ENCODE measurements around the gene SPRR3.

SPRR3 gene, protein sequence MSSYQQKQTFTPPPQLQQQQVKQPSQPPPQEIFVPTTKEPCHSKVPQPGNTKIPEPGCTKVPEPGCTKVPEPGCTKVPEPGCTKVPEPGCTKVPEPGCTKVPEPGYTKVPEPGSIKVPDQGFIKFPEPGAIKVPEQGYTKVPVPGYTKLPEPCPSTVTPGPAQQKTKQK

DNA sequence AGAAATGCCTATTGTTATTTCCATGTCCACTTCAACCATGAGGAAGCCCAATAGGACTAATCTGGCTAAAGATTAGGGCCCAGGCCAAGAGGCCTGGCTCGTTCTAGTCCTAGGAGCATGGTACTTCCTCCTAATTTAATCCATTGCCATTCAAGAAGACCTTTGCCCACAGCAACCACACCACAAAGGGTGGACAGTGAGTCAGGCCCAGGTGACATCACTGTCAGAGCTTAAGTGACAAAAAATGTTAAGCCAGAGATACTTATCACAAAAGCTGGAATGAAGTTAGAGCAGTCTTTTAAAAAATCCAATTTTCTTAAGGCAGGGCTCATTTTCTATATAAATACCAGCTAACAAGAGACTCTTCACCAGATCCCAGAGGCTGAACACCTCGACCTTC lies at the start of gene SPRR3:
TSS of gene SPRR3 (plus strand) at position 368 of the 400 bp plus-strand sequence. CDS start 1,272 bp downstream, outside the sequence.
- no peak for DNase-seq

- no peak for DNase-seq
Observed at GRCh38 chr1:152953761-152954160, 47.8 kb upstream of the SPRR3 start.

GRCh38 chr1:152954436-152954835 lies 47.1 kb upstream of the SPRR3 start:
- no peak for DNase-seq

- DNase-seq: no peak
Observed at GRCh38 chr1:152957561-152957960, 44.0 kb upstream of the SPRR3 start.

- no peak for DNase-seq
Observed at GRCh38 chr1:152959273-152959672, 42.3 kb upstream of the SPRR3 start.

DNA sequence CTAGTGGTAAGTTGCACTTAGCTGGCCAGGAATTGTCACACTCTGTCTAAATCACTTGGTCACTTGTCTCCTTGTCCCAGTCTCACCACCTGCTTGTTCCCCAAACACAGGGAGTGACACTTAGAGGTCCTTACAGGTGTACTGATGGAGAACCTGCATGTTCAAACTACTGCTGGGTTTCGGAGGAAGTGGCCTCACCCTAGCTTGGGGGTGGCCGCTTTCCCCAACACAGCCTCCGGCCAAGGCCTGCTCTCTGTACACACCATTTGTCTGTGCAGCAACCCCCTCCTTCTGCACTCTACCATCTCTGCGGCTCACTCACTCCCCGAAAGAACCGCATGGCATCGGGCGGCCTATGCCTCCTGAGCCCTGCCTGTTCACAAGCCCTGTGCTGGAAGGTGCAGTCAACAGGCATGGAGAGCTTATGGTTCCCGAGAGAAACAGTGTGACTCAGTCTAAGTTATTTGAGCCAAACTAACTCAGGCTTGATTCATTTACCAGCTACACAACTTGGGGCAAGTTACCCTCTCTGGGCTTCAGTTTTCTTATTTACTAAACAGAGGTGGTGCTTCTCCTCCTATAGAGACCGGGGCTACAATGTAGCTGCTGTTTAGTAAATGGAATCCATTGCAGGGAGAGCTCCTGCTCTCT lies 41.6 kb upstream of the SPRR3 start:
- DNase-seq: no peak

GRCh38 chr1:152960452-152961044 lies 41.0 kb upstream of the SPRR3 start:
- DNase-seq: no peak

DNA sequence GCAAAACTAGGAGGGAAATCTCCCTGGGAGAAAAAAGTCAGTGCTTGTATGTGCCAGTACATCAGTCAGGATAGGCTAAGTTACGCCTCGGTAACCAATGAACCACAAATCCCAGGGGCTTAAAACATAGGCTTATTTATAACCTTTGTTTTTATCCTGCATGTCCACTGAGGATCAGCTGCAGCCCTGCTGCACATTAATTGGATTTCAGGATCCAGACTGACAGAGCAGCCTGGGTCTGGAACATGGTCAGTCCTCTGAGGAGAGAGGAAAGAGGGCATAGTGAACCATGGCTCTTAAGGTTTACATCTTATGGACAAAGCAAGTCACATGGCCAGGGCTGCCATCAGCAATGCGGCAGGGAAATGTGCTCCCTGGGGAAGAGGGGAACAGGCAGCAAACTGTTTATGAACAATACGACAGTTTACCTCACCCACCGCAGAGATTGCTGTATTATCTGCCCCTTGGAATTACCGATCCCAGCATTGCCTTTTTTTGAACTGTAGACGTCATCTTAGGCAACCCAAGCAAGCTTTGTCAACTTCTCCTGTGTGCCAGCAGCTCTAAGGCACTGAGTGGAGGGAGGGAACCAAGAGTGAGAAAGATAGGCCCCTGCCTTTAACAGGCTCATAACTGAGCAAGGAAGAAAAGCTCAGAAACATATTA lies 40.2 kb upstream of the SPRR3 start:
- DNase-seq: no peak

GRCh38 chr1:152962876-152963415 lies 38.6 kb upstream of the SPRR3 start:
- DNase-seq: no peak

GRCh38 chr1:152964536-152964935 lies 37.0 kb upstream of the SPRR3 start:
- DNase-seq: no peak

- DNase-seq: no peak
Observed at GRCh38 chr1:152965853-152966252, 35.7 kb upstream of the SPRR3 start.

DNA sequence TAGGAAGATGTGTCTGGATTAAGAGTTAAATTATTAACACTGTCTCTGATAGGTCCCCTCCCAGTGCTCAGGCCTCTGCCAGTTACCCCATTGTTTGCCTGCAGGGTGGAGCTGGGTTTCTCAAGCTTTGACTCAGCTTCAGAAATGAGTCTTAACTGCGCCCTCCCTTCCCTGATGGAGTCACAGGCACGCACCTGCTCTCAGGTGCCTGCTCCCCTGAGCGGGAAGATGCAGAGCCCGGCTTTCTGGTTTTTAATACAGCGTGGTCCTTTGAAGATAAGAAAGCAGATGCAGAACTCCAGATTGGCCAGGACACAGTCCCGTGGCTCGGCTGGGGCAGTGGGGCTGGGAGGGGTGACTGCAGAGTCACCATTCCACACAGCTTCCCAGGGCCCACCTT lies 34.3 kb upstream of the SPRR3 start:
- no peak for DNase-seq

DNA sequence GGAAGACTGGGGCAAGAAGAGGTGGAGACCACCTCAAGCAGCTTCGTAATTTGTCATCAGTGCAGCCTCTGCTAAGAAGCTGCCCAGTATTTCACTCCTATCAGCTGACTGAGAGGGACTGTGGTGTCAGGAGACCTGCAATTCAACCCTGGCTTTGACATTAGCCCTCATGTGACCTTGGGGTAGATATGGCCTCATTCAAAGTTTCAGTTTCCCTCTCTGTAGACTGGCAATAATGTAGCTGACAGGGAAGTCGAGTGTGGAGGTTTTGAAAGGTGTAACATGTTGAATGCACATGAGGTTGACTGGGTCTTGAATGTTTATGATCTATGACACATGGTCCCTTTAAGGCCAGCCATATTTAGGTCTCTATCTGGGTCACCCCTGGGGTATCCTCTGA lies 33.3 kb upstream of the SPRR3 start:
- DNase-seq: no peak

DNA sequence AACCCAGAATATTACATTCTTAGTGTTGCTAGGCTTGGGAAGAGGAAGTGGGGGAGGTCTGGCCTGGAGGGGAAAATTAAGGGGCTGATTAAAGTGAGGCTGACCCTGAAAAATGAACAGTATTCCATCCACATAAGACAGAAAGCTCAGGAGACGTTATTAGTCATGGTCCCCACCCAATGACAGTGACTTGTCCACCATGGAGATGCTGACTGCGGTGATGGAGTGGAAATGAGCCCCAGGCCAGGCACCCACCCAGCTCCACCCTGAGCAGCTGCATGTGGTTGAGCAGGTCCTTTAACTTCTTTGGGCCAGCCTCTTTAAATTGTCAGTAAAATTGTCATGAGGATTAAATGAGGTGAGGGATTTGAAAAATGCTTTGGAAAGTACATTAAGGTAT lies 32.5 kb upstream of the SPRR3 start:
- no peak for DNase-seq

GRCh38 chr1:152970495-152970894 lies 31.1 kb upstream of the SPRR3 start, which contains the start of gene SPRR4:
Gene SPRR4, plus strand, starts transcription at chr1:152970648. Its CDS starts 1,243 bp downstream, at chr1:152971891.
- DNase-seq: no peak

- no peak for DNase-seq
Observed at GRCh38 chr1:152972196-152972886, 29.2 kb upstream of the SPRR3 start.

DNA sequence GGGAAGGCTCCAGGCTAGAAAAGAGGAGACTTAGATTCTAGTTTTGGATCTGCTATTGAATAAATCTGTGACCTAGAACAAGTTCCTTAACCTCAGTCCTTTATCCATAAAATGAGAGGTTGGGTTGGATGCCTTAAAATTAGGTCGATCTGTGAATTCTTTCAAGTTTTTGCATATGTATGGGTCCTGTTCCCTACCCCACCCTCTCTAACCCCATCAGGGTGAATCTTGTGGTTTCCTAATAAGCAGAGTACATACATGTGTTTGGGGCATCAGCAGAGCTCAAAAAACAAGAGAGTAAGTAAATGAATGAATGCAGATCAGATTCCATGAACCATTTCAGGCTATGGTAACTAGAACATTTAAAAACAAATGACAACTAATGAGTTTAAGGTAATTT lies 24.9 kb upstream of the SPRR3 start:
- no peak for DNase-seq

GRCh38 chr1:152977614-152978013 lies 23.9 kb upstream of the SPRR3 start:
- DNase-seq: no peak

DNA sequence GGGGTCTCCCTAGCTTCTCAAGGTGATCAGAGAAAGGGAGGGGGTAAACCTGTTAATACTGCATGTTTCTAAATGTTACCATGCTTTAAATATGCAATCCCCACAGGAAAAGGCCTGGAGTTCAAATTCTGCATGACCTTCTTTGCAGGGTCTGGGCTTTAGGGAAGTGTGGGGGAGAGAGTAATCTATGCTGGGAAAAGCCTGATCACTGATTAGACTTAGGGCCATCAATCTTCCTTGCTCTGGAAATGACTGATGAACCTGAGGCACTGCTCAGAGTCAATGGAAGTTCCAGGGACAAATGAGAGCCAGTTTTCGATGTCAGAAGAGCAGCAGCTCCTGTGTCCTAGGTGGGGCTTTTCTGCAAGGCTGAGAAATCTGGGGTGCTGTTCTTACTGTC lies 20.9 kb upstream of the SPRR3 start:
- DNase-seq: no peak

DNA sequence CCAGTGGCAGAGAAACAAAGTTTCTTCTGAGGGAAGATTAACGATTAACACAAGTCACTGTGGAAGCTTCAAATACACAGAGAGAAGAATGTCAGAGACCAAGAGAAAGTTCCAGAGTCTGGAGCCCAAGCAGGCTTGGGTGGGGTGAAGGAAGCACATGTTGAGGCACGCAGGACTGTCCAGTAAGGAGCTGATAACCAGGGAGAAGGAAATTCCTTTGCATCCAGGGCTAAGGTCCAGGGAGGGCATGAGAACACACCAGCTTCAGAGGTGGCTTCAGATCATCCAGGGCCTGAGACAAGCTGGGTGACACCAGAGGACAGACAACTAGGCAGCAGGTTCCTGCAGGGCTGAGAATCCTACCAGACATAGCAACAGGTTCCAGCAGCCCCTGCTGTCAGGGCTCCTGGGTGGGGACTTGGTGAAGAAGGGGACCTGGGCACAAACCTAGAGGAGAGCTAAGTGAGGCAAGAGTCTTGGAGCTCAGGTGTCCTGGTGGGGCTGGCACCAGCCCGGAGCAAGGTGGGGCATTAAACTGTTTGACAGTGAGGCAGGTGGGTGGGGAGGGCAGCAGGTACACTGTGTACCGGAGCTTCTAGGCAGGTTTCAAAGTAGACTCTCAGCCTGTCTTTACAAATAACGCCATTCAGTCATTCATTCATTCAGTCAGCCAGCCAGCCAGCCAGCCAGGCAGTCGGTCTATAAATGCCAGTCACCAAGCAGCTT lies 20.2 kb upstream of the SPRR3 start:
- no peak for DNase-seq

- DNase-seq: no peak
Observed at GRCh38 chr1:152982076-152982475, 19.5 kb upstream of the SPRR3 start.

- DNase-seq: no peak
Observed at GRCh38 chr1:152983234-152983633, 18.3 kb upstream of the SPRR3 start.
